ENCODE measurements around the gene TNIK.

DNA sequence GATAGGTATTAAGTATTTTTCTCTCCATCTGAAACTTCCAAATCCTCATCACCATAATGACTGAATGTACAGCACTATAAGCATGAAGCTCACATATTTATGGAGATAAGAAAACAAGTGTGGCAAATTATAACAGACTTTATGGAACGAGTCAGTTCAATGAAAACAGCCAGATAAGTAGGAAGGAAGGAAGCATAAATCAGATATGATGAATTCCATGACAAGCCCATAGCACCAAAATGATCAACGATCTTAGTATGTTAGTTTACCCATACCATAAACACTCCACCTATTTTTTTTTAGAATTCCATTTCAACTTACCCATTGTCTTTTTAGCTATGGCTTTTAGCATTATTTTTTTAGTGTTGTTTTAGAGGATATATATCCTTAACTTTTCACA lies 169.5 kb downstream of the TNIK start:
- TF ChIP-seq CTCF (conservative IDR thresholded peaks at IDR 0.05; ENCODE audit: low read depth, low read length) (no peak), EZH2 (IDR thresholded peaks at IDR 0.05; ENCODE audit: borderline replicate concordance, low read depth, low read length, poor library complexity, severe bottlenecking) (no peak)

All from A673 (cell line).